T-helper 9 cell (primary cell): Measurements from ENCODE around the gene METTL8.

ENCODE experiments used
- DNase-seq: peaks from one replicate; pipeline ENCODE4 v3.0.0-alpha.2; 2020
- total RNA-seq, 2 donors: gene quantifications; one replicate each; lab custom pipeline; 2026; lab: John Stamatoyannopoulos, UW

The METTL8 gene, protein sequence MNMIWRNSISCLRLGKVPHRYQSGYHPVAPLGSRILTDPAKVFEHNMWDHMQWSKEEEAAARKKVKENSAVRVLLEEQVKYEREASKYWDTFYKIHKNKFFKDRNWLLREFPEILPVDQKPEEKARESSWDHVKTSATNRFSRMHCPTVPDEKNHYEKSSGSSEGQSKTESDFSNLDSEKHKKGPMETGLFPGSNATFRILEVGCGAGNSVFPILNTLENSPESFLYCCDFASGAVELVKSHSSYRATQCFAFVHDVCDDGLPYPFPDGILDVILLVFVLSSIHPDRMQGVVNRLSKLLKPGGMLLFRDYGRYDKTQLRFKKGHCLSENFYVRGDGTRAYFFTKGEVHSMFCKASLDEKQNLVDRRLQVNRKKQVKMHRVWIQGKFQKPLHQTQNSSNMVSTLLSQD
- total RNA-seq: 17.6 to 33.2 reads per million in 2 donors

DNA sequence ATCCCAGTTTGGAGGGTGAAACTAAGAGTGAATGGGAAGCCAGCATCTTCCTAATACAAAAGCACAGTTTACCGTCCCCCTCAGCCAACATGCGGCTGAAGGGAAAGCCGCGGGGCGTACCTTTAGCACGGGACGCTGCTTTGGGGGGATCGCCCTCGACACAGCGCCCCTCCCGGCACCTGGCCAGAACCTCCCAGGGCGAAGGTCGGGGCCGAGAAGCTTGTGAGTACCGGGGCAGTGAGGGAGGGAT is at the start of gene METTL8:
Gene METTL8, minus strand, starts transcription at position 228 of the 250 bp plus-strand sequence. CDS start 41,805 bp downstream, outside the sequence.
- no peak for DNase-seq

DNA sequence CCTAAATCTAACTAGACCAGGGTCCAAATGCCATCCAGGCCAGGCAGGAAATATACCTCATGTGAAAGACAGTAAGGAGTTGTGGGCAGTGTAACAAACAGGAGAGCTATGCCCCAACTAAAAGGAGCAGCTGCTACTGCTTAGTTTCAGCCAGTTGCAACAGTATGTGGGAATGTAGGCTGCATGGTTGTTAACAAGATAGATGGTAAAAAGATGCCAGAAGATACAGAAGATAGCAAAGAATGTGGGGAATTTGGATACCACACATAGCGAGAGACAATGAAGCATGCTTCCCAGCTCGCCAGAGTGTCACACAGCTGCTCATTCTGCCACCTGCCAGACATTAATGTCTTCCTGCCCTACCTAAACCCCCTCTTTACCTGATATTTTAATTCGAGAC is 49.1 kb upstream of the METTL8 start:
- DNase-seq: no peak

DNA sequence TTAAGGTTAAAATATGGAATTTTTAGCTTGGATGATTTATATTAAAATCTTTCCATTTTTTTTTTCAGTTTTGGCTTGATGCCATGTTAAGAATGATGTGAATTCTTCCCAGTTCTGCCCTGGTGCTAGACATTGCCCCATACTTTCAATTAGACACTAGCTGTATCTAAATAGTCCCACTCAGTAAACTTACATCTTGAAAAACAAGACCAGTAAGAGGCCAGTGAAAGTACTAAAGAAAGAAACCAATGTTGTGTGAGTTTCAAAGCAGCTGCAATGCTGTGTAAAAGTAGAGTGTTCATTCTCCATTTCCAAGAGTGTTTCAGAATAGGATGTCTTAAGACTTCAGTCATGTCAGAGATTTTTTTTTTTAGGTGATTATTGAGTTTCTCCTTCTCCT is 48.5 kb upstream of the METTL8 start:
- DNase-seq: no peak

DNA sequence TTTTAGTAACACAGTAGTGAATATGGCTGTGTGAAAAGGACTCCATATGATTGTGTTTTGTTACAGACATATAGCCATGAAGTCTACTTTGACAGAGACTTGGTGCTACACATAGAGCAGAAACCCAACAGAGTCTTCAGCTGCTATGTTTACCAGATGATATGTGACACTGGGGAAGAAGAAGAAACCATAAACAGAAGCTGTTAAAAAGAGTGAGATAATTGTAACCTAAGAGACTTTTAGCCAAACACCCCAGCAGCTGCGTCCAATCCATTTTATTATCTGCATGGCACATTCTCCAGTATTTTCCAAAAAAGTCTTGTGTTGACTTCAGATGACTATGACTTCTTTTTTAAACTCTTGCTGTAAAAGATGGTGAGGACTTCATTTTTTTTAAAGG is 47.1 kb upstream of the METTL8 start:
- no peak for DNase-seq

DNA sequence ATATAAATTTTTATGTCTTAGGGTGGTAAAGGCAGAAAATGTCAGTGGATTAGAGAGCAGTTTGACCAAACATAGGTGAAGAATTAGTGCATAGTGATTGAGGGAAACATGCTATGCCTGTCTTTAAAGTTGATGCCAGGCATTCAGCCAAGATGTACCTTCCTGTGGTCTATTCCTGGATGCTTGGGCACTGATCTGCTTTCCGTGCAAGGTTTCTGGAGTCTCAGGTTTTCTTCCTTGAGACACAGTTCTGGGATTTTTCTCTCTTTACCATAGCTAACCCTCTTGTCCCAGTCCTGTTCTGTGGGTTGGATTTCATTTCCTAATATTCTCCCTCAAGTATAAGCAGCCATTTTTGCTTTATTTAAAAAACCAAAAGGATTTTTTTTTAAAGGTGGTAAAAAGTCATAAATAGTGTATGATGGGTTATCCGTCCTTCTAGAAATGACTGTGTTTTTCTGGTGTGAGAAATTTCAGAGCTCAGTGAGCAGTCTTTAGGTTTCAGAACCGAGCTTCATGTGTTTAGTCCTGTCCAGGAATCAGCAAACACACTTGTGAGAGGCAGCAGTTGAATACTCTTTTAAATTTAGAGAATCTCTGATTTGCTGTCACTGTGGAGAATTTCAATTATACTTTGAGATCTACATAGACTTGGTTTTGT is 45.5 kb upstream of the METTL8 start:
- no peak for DNase-seq

- no peak for DNase-seq
Observed at GRCh38 chr2:171478345-171478744, 44.6 kb upstream of the METTL8 start.

DNA sequence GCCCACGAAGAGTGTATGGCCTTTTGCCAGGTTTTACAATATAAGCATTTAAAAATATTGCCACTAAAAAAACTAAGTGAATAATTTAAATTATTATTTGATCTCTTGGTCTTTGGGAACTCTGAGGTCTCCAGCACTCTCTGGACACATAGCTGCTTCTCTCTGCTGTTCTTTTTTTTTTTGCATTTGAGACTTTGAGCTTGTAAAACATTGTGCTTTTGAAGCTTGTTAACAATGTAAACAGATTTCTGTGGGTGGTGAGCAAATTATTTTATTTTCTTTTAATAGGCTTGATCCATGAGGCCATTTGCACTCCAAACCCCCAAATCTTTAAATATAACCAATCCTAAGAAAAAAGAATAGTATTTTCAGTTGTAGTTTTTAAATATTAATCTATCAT is 42.2 kb upstream of the METTL8 start:
- DNase-seq: no peak

- DNase-seq: no peak
Observed at GRCh38 chr2:171470129-171470528, 36.3 kb upstream of the METTL8 start.

DNA sequence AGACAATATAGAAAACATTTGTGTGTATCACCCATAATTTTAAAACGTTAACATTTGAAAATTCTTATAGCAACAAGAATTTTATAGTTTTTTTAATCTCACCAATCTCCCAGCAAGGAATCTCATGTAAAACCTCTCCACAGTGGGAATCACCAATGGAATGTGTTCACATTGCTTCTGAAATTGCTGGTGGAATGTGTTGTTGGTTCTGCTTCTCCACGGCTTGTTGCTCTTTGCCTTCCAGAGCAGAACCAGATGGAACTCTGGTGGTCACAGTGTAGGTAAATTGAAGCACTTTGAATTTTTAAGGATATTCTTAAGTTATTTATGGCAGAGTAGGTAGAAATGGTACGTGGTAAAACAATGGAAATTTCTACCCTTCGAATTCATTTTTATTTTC is 35.4 kb upstream of the METTL8 start:
- DNase-seq: no peak

GRCh38 chr2:171460537-171460936 is 26.7 kb upstream of the METTL8 start:
- no peak for DNase-seq

- DNase-seq: no peak
Observed at GRCh38 chr2:171459498-171459897, 25.7 kb upstream of the METTL8 start.

GRCh38 chr2:171452773-171453172 is 19.0 kb upstream of the METTL8 start:
- DNase-seq: no peak

DNA sequence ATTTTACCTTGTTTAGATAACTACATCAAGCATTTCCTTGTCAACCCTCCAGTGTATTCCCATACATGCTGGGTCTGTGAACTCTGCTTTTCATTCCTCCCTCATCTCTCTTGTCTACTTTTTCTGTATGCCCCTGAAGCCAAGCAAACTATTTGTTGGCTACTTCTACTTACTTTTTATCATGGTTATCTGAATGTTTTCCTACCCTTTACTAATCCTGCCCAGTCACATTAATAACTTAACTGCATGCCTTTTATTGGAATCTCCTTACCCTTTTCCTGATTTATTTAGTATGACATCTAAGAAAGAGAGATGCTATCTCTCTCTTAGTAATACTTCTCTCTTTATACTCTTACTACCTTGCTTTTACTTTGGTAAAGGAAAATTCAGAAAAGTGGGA is 17.3 kb upstream of the METTL8 start:
- DNase-seq: no peak

DNA sequence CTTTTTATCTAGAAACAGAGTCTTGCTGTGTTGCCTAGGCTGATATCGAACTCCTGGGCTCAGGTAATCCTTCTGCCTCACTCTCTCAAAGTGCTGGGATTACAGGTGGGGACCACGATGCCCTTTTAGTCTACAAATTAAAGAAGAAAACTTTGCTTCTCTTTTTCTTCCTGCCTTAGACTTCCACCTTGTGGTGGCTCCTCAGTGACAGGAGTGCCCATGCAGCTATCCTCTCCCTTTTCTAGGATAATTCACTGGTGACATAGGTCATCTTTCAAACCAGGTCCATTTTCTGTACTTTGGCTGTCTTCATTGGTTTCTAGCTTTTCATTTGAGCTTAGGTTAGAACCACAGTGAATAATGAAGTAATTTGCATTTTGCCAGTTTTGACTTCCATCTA is 13.9 kb upstream of the METTL8 start:
- DNase-seq: no peak

DNA sequence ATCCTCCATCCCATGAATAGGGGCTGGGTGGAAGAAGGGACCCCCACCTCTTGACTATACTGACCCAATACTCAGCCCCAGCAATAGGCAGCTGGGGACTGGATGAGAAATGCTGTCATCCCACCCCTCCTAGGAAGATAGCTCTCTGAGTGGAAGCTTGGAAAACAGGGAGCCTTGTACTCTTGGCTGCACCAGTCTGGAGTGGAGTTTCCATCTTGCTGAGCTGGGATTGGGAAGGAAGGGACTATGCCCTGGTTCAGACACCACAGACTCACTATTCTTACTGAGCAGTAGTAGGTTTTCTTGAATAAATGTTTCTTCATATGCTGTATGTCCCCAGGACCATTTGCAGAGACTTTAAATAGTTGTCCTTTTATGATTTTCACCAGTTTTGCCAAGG is 7.7 kb upstream of the METTL8 start:
- DNase-seq: no peak

DNA sequence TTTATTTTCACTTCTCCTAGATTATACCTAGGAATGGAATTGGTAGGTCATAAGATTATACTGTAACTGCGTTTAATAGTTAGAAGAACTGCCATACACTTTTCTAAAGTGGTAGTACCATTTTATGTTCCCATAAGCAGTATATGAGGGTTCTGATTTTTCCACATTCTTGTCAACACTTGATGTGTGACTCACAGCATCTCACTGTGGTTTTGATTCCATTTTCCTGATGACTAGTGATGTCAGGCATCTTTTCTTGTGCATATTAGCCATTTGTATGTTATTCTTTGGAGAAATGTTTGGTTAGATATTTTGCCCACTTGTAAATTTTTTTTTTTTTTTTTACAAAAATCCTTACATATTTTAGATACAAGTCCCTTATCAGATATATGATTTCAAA is 2.5 kb upstream of the METTL8 start:
- no peak for DNase-seq

DNA sequence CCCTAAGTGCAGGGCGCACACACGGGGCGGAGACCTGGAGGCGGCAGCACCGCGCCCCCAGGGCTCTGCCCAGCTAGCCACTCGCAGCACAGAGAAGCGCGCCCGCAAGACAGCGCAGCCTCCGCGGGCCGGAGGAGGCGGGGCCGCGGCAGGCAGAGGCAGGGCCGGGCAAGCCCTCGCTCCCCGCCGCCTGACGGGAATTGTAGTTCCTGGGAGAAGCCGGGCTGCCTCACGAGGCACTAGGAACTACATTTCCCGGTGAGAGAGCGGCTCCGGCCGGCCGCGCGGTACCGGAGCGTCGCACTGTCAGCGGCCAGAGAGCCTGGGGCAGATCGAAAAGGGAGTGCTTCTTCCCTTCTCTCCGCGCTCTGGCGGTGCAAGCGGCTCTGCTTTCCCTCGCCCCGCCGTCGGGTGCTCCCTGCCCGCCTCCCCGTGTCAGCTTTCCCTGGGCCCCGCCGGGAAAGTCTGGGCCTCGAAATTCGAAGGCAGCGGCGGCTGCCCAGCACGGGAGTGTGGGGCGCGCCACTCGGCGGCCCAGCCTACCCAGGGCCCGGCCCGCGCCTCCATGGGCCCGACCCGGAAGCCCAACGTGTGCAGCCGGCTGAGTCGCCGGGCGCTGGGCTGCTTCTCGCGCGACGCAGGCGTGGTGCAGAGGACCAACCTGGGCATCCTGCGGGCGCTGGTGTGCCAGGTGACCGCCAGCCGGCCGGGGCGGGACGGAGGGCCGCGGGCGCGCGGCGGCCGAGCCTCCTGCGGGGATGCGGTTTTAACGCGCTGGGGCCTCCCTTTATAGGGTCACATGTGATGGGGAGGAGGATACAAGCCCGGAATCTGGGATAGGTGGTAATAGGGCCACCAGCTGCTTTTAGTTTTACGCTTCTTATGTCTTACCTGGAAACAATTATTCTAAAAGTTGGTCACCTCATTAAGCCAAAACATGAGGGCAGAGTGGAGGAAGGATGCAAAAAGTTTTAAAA is 511 bp upstream of the METTL8 start, which contains the start of gene DCAF17:
Gene DCAF17, plus strand, starts transcription at position 214 of the 977 bp plus-strand sequence. Its CDS starts 352 bp downstream, at position 566.
- peak; percentile 89 for DNase-seq

DNA sequence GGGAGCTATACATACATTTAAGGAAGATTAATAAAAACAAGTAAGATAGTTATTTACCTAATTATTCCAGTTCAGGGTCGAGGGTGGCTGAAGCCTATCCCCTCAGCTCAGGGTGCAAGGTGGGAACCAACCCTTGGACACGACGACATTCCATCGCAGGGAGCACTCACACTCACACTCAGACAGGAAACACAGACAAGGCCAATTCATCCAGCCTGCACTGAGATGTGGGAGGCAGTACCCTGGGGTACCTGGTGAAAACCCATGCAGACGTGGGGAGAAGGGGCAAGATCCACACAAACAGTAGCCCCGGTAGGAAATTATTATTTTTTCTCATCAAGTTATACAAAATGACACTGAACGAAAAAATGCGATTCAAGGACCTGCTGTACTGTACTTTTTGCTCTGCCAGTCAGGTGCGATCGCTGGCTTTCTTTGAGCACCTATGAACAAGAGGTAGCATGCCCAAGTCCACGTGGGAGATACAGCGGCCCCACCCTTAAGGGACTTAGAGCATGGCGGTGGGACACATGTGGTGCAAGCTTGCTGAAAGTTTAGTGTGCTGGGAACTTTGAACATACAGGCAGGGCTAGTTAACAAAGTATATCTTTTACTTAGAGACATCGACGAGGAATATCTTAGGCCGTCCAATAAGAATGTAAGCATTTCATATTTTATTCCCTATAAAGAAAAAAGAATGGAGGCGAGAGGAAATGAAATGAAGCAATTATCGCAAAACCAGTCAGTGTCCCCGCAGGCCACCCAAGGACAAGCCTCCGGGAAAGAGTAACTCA is 624 bp downstream of the METTL8 start:
- peak; percentile 11 for DNase-seq

DNA sequence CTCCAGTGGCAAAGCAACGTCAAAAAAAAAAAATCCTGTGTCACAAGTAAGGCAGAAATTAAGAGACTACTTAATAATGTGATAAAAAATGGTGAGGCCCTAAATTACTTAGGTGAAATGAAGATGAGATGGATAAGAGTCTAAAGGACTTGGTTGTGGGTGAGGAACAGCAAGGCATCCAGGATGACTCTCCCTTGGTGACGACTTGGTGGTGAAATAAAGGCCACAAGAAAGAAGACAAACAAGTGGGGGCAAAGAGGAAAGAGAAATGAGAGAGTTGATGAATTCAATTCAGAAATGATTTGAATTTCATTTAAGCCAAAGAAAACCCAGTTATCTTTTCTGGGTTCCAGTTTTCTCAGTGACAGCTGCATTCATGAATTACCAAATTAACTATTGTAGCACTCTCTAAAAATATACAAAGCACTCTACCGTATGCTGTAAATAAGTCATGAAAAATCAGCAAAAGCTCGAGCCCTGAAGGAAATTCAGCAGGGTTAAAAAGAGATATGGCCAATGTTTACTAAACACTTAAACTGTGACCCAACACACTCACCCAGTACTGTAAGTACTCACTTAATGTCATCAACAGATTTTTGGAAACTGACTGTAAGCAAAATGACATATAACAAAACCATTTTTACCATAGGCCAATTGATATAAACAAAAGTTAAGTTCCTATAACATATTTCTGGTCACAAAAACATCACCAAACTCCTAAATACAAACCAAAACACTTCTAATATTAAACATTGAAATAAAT is 1.4 kb downstream of the METTL8 start:
- DNase-seq: no peak

DNA sequence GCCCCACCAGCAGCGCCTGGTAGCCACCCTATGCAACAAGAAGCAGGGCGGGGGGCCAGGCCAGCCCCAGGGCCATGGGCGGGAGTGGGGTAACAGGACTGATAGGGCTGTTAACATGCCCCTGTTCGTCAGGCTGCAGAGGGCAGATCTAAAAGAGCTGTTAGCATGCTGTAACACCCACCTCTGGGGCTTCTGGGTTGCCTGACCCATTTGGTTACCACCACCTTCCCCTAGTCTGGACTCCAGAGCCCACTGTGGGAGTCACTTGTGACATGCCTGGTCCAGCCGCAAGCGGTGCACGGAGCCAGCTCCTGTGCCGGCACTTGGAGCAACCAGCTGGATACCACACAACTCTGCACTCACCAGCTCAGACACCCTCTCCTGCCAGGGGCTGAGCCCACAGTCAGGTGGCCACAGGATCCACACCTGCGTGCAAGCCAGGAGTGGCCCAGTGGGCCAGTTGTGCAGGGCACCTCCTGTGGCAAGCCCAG is 2.1 kb downstream of the METTL8 start:
- DNase-seq: no peak
